HepG2 (cell line): Measurements from ENCODE around the gene HAUS2. TPM values are rescaled to one million over a fixed set of nuclear protein-coding genes. Genes with fewer than 3 reads are reported as not detected.

Experiments used
- KLF13 ChIP-seq: sonication (generic); formaldehyde crosslinking; IDR thresholded peaks from 2 replicates; pipeline ENCODE4 v1.4.0; 2020; ENCODE audit warnings: mild to moderate bottlenecking, missing genetic modification reagents
- KLF9 ChIP-seq: IDR thresholded peaks from 2 replicates; pipeline ENCODE4 v1.6.1; 2016; ENCODE audit warnings: low read depth
- PLRG1 ChIP-seq: fragments of 450-650 bp; conservative IDR thresholded peaks from 2 replicates; pipeline ENCODE4 v1.6.1; 2016
- RAD21 ChIP-seq: fragments of 450-650 bp; formaldehyde crosslinking; IDR thresholded peaks from 2 replicates; pipeline ENCODE4 v1.5.0; 2020; ENCODE audit warnings: mild to moderate bottlenecking
- RARA ChIP-seq: IDR thresholded peaks from 2 replicates; pipeline ENCODE4 v1.6.1; 2016; ENCODE audit warnings: missing genetic modification reagents, missing compliant biosample characterization
- RBAK ChIP-seq: sonication (generic); formaldehyde crosslinking; IDR thresholded peaks from 2 replicates; pipeline ENCODE4 v1.5.1; 2020; ENCODE audit warnings: mild to moderate bottlenecking, missing genetic modification reagents
- ZBTB7A ChIP-seq: sonication (generic); formaldehyde crosslinking; IDR thresholded peaks from 2 replicates; pipeline ENCODE4 v1.8.0; 2022; ENCODE audit warnings: mild to moderate bottlenecking, missing genetic modification reagents
- ZNF30 ChIP-seq: sonication (generic); formaldehyde crosslinking; IDR thresholded peaks from 2 replicates; pipeline ENCODE4 v1.5.0; 2020; ENCODE audit warnings: mild to moderate bottlenecking, missing genetic modification reagents
- ZNF432 ChIP-seq: sonication (generic); formaldehyde crosslinking; IDR thresholded peaks from 2 replicates; pipeline ENCODE4 v1.5.0; 2020; ENCODE audit warnings: missing genetic modification reagents, mild to moderate bottlenecking, borderline replicate concordance
- ZNF605 ChIP-seq: sonication (generic); formaldehyde crosslinking; IDR thresholded peaks from 2 replicates; pipeline ENCODE4 v1.8.0; 2022; ENCODE audit warnings: mild to moderate bottlenecking, missing genetic modification reagents
- ZNF703 ChIP-seq: sonication (generic); formaldehyde crosslinking; IDR thresholded peaks from 2 replicates; pipeline ENCODE4 v1.5.1; 2020; ENCODE audit warnings: missing genetic modification reagents, mild to moderate bottlenecking, moderate library complexity, borderline replicate concordance
- polyA plus RNA-seq, 8 experiments: library from polyadenylated mRNA; depleted of rRNA in 3 of 8; stranded (reverse) in 7 of 8; unstranded in 1 of 8; fragments of >200 nt; fragmentation: Illumina TruSeq in 4 of 8; extraction: Trizol in 4 of 8; gene quantifications; 2 replicates each; pipeline versions ENCODE4 v1.2.1 to v1.2.3, GENCODE V29; 2011 to 2016; ENCODE audit warnings: low read depth in 4 of 8, missing spikeins in 1 of 8, mixed read lengths in 1 of 8; ENCODE audit not compliant: insufficient read depth in 1 of 8
- total RNA-seq, 5 experiments: library from RNA; depleted of rRNA; stranded (reverse); fragments of >200 nt; fragmentation: Illumina TruSeq; extraction: Trizol; gene quantifications; 2 replicates each; pipeline ENCODE4 v1.2.3, GENCODE V29; 2016; ENCODE audit warnings: low read depth in 1 of 5
- TF ChIP-seq, protein P1 (sequence below): sonication (generic); formaldehyde crosslinking; IDR thresholded peaks from 2 replicates; pipeline ENCODE4 v1.4.0; 2020; ENCODE audit warnings: missing genetic modification reagents, mild to moderate bottlenecking, borderline replicate concordance
- TF ChIP-seq, protein P2 (sequence below): IDR thresholded peaks from 2 replicates; pipeline ENCODE4 v1.4.0; 2020; ENCODE audit warnings: mild to moderate bottlenecking, missing genetic modification reagents
- TF ChIP-seq, protein P3 (sequence below): sonication (generic); formaldehyde crosslinking; IDR thresholded peaks from 2 replicates; pipeline ENCODE4 v1.4.0; 2020; ENCODE audit warnings: missing genetic modification reagents
- TF ChIP-seq, protein P4 (sequence below): IDR thresholded peaks from 2 replicates; pipeline ENCODE4 v1.6.1; 2016; ENCODE audit warnings: mild to moderate bottlenecking
- TF ChIP-seq, protein P5 (sequence below): sonication (generic); formaldehyde crosslinking; IDR thresholded peaks from 2 replicates; pipeline ENCODE4 v1.5.1; 2020; ENCODE audit warnings: mild to moderate bottlenecking, missing genetic modification reagents

HAUS2 gene
- total and polyA plus RNA-seq, 2 of the 13 experiments (the other 11 are each of a cell fraction or from before 2014, with no cell fraction given) = 11.6 to 32.9 TPM

DNA sequence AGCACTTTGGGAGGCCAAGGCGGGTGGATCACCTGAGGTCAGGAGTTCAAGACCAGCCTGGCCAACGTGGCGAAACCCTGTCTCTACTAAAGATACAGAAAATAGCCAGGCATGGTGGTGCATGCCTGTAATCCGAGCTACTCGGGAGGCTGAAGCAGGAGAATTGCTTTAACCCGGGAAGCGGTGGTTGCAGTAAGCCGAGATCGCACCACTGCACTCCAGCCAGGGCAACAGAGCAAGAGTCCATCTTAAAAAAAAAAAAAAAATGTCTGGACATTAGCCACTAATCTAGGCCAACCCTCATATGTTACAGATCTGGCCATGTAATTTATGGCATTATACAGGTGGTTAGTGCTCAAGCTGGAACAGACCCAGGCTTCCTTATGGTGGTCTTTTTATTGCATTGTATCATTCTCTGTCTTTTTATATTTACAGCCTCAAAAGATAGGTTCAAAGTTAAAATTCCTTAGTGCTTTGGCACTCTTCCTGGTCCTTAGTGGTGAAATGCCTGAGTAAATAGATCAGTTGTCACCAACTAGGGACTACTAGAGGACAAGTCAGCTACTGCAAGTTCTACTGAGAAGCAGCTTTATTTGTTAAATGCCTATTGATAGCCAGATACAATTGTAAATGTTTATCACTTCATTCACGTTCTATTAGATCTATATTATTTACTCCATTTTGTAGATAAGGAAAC lies 42.7 kb downstream of the HAUS2 start (continued):
- TF ChIP-seq, protein P1, sequence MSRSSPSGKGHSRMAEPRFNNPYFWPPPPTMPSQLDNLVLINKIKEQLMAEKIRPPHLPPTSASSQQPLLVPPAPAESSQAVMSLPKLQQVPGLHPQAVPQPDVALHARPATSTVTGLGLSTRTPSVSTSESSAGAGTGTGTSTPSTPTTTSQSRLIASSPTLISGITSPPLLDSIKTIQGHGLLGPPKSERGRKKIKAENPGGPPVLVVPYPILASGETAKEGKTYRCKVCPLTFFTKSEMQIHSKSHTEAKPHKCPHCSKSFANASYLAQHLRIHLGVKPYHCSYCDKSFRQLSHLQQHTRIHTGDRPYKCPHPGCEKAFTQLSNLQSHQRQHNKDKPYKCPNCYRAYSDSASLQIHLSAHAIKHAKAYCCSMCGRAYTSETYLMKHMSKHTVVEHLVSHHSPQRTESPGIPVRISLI (CRISPR knock-in tag) = peak; percentile 88
- TF ChIP-seq ZBTB7A (CRISPR knock-in tag) (0 out of 2 replicates have a peak, but pooled peaks have one; percentile 39), PLRG1 (no peak), KLF9 (CRISPR knock-in tag) (no peak), ZNF703 (CRISPR knock-in tag) (no peak), RAD21 (CRISPR knock-in tag) (no peak), ZNF432 (no peak), ZNF30 (no peak), ZNF605 (CRISPR knock-in tag) (no peak), KLF13 (CRISPR knock-in tag) (no peak), RARA (CRISPR knock-in tag) (peak; percentile 51; the same call in 1 of the 2 replicates), RBAK (CRISPR knock-in tag) (peak; percentile 60; the same call in 1 of the 2 replicates)
- TF ChIP-seq, protein P2, sequence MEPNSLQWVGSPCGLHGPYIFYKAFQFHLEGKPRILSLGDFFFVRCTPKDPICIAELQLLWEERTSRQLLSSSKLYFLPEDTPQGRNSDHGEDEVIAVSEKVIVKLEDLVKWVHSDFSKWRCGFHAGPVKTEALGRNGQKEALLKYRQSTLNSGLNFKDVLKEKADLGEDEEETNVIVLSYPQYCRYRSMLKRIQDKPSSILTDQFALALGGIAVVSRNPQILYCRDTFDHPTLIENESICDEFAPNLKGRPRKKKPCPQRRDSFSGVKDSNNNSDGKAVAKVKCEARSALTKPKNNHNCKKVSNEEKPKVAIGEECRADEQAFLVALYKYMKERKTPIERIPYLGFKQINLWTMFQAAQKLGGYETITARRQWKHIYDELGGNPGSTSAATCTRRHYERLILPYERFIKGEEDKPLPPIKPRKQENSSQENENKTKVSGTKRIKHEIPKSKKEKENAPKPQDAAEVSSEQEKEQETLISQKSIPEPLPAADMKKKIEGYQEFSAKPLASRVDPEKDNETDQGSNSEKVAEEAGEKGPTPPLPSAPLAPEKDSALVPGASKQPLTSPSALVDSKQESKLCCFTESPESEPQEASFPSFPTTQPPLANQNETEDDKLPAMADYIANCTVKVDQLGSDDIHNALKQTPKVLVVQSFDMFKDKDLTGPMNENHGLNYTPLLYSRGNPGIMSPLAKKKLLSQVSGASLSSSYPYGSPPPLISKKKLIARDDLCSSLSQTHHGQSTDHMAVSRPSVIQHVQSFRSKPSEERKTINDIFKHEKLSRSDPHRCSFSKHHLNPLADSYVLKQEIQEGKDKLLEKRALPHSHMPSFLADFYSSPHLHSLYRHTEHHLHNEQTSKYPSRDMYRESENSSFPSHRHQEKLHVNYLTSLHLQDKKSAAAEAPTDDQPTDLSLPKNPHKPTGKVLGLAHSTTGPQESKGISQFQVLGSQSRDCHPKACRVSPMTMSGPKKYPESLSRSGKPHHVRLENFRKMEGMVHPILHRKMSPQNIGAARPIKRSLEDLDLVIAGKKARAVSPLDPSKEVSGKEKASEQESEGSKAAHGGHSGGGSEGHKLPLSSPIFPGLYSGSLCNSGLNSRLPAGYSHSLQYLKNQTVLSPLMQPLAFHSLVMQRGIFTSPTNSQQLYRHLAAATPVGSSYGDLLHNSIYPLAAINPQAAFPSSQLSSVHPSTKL (CRISPR knock-in tag) = peak; percentile 30; the same call in 1 of the 2 replicates
- TF ChIP-seq, protein P3, sequence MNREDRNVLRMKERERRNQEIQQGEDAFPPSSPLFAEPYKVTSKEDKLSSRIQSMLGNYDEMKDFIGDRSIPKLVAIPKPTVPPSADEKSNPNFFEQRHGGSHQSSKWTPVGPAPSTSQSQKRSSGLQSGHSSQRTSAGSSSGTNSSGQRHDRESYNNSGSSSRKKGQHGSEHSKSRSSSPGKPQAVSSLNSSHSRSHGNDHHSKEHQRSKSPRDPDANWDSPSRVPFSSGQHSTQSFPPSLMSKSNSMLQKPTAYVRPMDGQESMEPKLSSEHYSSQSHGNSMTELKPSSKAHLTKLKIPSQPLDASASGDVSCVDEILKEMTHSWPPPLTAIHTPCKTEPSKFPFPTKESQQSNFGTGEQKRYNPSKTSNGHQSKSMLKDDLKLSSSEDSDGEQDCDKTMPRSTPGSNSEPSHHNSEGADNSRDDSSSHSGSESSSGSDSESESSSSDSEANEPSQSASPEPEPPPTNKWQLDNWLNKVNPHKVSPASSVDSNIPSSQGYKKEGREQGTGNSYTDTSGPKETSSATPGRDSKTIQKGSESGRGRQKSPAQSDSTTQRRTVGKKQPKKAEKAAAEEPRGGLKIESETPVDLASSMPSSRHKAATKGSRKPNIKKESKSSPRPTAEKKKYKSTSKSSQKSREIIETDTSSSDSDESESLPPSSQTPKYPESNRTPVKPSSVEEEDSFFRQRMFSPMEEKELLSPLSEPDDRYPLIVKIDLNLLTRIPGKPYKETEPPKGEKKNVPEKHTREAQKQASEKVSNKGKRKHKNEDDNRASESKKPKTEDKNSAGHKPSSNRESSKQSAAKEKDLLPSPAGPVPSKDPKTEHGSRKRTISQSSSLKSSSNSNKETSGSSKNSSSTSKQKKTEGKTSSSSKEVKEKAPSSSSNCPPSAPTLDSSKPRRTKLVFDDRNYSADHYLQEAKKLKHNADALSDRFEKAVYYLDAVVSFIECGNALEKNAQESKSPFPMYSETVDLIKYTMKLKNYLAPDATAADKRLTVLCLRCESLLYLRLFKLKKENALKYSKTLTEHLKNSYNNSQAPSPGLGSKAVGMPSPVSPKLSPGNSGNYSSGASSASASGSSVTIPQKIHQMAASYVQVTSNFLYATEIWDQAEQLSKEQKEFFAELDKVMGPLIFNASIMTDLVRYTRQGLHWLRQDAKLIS (CRISPR knock-in tag) = no peak
- TF ChIP-seq, protein P4, sequence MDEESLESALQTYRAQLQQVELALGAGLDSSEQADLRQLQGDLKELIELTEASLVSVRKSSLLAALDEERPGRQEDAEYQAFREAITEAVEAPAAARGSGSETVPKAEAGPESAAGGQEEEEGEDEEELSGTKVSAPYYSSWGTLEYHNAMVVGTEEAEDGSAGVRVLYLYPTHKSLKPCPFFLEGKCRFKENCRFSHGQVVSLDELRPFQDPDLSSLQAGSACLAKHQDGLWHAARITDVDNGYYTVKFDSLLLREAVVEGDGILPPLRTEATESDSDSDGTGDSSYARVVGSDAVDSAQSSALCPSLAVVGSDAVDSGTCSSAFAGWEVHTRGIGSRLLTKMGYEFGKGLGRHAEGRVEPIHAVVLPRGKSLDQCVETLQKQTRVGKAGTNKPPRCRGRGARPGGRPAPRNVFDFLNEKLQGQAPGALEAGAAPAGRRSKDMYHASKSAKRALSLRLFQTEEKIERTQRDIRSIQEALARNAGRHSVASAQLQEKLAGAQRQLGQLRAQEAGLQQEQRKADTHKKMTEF = 0 out of 2 replicates have a peak, but pooled peaks have one; percentile 20
- TF ChIP-seq, protein P5, sequence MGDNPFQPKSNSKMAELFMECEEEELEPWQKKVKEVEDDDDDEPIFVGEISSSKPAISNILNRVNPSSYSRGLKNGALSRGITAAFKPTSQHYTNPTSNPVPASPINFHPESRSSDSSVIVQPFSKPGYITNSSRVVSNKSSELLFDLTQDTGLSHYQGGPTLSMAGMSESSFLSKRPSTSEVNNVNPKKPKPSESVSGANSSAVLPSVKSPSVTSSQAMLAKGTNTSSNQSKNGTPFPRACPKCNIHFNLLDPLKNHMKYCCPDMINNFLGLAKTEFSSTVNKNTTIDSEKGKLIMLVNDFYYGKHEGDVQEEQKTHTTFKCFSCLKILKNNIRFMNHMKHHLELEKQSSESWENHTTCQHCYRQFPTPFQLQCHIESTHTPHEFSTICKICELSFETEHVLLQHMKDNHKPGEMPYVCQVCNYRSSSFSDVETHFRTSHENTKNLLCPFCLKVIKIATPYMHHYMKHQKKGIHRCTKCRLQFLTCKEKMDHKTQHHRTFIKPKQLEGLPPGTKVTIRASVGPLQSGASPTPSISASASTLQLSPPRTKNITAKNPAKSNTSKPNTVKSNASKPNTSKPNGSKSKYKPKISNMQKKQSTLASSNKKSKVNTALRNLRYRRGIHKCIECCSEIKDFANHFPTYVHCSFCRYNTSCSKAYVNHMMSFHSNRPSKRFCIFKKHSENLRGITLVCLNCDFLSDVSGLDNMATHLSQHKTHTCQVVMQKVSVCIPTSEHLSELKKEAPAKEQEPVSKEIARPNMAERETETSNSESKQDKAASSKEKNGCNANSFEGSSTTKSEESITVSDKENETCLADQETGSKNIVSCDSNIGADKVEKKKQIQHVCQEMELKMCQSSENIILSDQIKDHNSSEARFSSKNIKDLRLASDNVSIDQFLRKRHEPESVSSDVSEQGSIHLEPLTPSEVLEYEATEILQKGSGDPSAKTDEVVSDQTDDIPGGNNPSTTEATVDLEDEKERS (CRISPR knock-in tag) = 0 out of 2 replicates have a peak, but pooled peaks have one; percentile 50
